ENCODE data around the gene RBP7. TPM values are rescaled to one million over a fixed set of nuclear protein-coding genes. Genes with fewer than 3 reads are reported as not detected.

Gene RBP7
- 1.3 and 2.5 TPM in 2 replicates for polyA plus RNA-seq (2012; rRNA removed)
- 2.4 and 2.8 TPM in 2 replicates for polyA plus RNA-seq (2012; cell fraction: cytosol; rRNA removed)
- 0.46 and 0.48 TPM in 2 replicates for polyA plus RNA-seq (2012; cell fraction: nucleus; rRNA removed)

GRCh38 chr1:9996624-9997582 lies at the start of gene RBP7:
RBP7 (plus strand) TSS chr1:9997228; CDS start chr1:9997259, 31 bp downstream.
- Histone ChIP-seq H3K27me3 (ENCODE audit: insufficient read depth) (peaks cover 8% of the 10 kb centered on the region; the same call in 1 of the 2 replicates), H3K4me1 (ENCODE audit: control insufficient read depth in 1 of 2, insufficient read depth in 2 of 2, low read depth in 1 of 2, low read length in 1 of 2) (no peaks in the 10 kb centered on the region; a peak in 1 of 4 replicates), H2AFZ (ENCODE audit: low read depth) (peak within 1 kb of the TSS; percentile 41; the same call in 1 of the 2 replicates), H3F3A (replicated peaks; ENCODE audit: insufficient read depth) (no peaks in the 10 kb centered on the region), H3K9me3 (no peaks in the 10 kb centered on the region), H3K4me3 (ENCODE audit: low read depth in 2 of 2, low read length in 1 of 2) (peak within 1 kb of the TSS; percentile 41 to 49), H3K36me3 (replicated peaks in 1 of 2; ENCODE audit: control insufficient read depth in 1 of 2, insufficient read depth in 2 of 2, low read length in 1 of 2) (no peaks in the 10 kb centered on the region), H3K27ac (ENCODE audit: low read depth in 2 of 2, low read length in 1 of 2) (no peak within 1 kb of the TSS), H3K9ac (no peak within 1 kb of the TSS), H4K20me1 (ENCODE audit: insufficient read depth) (no peaks in the 10 kb centered on the region), H3K79me2 (ENCODE audit: insufficient read depth) (no peaks in the 10 kb centered on the region), H3K4me2 (peak within 1 kb of the TSS; percentile 65), H3K9me2 (no peaks in the 10 kb centered on the region)
- WGBS (ENCODE audit: low lambda C conversion rate), result 23% methylated on average over 31 of the region's 71 CpGs
- ChIA-PET CTCF (interaction anchor here (0.6 to 2.5 kb wide), 2 partner anchors 9 to 14 kb away, joined by 3 to 7 read pairs; no protein-coding TSS in a partner anchor), POLR2A (no interaction called here)
- TF ChIP-seq FOXM1 (IDR thresholded peaks at IDR 0.05; ENCODE audit: low read depth) (no peak), CHD2 (IDR thresholded peaks at IDR 0.05; ENCODE audit: low read length, partially characterized antibody) (no peak), EZH2phosphoT487 (IDR thresholded peaks at IDR 0.05; ENCODE audit: borderline replicate concordance, low read depth) (no peak), YY1 (IDR thresholded peaks at IDR 0.05; ENCODE audit: low read depth) (no peak), CTCF (IDR thresholded peaks at IDR 0.05) (no peak), USF2 (IDR thresholded peaks at IDR 0.05; ENCODE audit: borderline replicate concordance, low read depth, low read length) (no peak), RCOR1 (IDR thresholded peaks at IDR 0.05; ENCODE audit: low read length) (no peak), PBX3 (IDR thresholded peaks at IDR 0.05) (no peak), FOXJ3 (CRISPR knock-in tag; IDR thresholded peaks at IDR 0.05) (no peak), IRF3 (IDR thresholded peaks at IDR 0.05; ENCODE audit: low read depth, low read length) (no peak), USF1 (IDR thresholded peaks at IDR 0.05; ENCODE audit: borderline replicate concordance, low read depth) (no peak)
- peak; percentile 75 for DNase-seq
